Measurements from ENCODE around the gene SCD5.

- TF ChIP-seq CTCF (conservative IDR thresholded peaks at IDR 0.05; ENCODE audit: low read length): no peak
- no peak for TF ChIP-seq EZH2phosphoT487 (IDR thresholded peaks at IDR 0.05; ENCODE audit: borderline replicate concordance, low read depth, low read length)
Observed at GRCh38 chr4:82694892-82695291, 103.7 kb downstream of the SCD5 start.

All from OCI-LY7 (cell line).